NCI-H446 treated with DMSO at 0.1 percent for 48 hours (cell line): ENCODE measurements around the gene COLGALT1.
"Not testable (repeated sequence)": the region's sequence is repeated elsewhere in the genome, so short reads cannot be mapped to it uniquely, and the experiment has no call there.

Experiments
- DNase-seq: peaks from one replicate; lab custom pipeline; 2025; lab: John Stamatoyannopoulos, UW

The COLGALT1 gene

DNA sequence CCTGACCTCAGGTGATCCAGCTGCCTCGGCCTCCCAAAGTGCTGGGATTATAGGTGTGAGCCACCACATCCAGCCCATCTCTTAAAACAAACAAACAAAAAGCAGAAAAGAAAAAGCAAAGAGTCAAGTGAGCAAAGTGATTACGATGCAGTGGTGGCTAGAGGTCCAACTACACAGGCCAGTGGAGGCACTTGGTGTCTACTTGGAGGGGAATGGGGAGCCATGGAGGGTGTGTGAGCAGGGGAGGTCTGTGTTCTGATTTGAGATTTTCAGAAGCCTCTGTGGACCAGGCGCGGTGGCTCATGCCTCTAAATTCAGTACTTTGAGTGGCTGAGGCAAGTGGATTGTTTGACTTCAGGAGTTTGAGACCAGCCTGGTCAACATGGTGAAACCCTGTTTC is 6.6 kb downstream of the COLGALT1 start:
- DNase-seq: no peak

DNA sequence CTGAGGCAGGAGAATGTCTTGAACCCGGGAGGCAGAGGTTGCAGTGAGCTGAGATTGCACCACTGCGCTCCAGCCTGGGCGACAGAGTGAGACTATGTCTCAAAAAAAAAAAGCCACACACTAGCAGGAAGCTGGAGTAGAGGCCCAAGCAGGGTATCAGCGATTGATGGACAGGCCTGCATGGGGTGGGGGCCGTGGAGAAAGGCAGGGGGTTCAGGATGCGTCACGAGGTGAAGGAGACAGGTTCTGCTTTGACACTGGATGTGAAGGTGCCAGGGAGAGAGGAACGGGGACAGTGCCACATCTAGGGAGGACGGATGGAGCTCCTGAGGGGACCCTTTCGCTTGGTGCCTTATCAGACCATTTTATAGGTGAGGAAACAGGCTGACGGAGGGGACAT is 7.1 kb downstream of the COLGALT1 start:
- DNase-seq: no peak

DNA sequence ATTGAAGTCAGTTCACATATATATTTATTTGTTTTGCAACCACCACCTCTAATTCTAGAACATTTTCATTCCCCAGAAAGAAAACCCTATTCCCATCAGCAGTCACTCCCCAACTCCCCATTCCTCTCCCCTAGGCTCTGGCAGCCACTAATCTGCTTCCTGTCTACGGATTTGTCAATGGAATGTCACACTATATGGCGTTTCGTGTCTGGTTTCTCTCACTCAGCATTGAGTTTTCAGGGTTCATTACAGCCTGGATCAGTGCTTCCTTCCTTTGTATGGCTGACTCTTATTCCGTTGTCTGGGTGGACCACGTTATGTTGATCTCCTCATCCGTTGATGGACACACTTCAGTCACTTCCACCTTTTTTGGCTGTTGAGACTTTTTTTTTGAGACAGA is 9.3 kb downstream of the COLGALT1 start:
- no peak for DNase-seq

DNA sequence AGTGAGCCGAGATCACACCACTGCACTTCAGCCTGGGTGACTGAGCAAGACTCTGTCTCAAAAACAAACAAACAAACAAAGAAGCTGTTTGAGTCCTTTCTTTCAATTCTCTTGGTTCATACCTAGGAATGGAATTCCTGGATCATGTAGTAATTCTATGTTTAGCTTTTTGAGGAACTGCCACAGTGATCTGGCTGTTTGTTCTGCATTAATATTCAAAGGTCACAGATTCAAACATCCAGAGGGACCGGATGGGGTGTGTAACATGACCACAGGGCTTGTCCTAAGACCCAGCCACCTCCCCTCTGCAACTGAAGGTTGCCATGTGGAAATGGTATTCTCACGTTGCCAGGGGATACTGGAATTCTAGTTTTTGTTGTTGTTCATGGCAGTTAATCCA is 10.2 kb downstream of the COLGALT1 start:
- DNase-seq: no peak

DNA sequence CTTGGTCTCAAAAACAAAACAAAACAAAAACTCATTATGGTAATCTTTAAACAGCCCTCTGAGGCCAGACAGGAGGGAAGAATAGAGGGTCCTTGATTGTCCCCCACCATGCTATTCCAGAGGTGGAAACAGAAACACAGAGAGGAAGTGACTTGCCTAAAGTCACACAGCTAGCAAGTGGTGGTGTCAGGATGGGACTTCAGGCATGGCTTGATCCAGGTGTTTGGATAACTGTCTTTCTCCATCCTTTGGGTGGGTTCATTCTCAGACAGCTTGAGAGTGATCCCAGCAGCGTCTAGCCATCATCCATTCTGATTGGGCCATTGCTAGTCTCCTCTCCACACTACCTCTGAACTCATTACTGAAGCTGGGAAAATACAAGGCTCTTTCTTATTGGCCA is 12.5 kb downstream of the COLGALT1 start:
- DNase-seq: no peak

DNA sequence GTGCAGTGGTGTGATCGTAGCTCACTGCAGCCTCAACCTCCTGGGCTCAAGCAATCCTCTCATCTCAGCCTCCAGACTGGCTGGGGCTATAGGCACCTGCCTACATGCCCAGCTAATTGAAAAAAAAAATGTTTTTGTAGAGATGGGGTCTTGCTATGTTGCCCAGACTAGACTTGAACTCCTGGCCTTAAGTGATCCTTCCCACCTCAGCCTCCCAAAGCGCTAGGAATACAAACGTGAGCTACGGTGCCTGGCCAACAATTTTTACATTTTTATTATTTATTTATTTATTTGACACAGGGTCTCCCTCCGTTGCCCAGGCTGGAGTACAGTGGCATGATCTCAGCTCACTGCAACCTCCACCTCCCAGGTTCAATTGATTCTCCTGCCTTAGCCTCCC is 14.8 kb downstream of the COLGALT1 start:
- not testable (repeated sequence) for DNase-seq

DNA sequence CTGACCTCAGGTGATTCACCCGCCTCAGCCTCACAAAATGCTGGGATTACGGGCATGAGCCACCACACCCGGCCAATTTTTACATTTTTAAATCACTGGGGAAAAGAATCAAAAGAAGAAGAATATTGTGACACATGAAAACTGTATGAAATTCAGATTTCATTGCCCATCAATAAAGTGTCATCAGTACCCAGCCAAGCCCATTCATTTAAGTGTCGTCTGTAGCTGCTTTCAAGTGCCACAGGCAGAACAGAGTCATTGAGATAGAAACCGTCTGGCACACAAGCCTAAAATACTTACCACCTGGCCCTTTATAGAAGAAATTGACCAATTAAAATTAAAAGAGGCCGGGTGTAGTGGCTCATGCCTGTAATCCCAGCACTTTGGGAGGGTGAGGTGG is 15.3 kb downstream of the COLGALT1 start:
- no peak for DNase-seq

DNA sequence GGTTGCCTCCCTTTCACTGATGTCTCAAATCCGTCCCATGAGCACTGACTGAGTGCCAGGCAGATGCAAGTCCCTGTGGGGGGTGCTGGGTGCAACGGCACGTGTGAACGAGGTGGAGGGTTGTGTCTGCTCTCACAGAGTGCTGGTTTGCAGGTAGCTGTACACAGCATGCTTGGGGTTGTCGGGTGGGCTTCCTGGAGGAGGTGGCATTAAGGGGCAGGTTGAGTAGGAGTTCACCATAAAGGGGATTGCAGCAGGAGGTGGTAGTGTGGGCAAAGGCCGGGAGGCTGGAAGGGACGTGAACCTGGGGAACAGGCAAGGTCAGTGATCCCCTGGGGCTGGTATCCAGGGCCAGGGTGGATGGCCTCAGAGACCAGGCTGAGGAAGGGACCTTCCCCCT is 17.2 kb downstream of the COLGALT1 start:
- DNase-seq: no peak

DNA sequence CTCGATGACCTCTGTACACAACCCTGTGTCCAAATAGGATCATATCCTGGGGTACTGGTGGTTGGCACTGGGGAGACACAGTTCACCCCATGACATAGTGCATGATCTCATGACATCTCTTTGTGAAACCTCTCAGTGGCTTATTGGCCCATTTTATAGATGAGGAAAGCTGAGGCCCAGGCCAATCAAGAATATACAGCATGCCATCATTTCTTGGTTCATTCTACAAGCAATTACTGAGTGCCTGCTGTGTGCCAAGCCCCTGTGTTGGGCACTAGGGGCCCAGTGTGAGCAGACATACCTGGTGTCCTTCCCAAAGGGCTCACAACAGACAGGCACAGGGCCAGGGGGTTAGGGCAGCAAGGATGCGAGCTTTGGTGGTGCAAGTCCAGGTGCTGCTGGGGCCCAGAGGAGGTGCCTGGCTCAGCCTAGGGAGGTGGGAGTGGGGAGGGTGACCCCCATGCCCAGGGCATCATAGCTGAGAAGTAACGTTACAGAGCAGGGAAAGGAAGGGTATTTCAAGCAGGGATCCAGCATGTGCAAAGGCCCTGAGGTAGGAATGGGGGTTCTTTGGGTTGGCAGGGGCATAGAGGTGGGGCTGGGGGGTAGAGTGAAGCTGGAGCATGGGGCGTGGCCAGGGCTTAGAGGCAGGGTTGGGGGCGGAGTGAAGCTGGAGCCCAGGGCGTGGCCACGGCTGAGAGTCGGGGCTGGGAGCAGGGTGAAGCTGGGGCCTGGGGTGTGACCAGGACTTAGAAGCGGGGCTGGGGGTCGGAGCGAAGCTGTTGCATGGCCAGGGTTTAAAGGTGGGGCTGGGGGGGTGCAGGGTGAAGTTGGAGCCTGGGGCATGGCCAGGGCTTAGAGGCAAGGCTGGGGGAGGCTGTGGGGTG is 20.7 kb downstream of the COLGALT1 start:
- no peak for DNase-seq

DNA sequence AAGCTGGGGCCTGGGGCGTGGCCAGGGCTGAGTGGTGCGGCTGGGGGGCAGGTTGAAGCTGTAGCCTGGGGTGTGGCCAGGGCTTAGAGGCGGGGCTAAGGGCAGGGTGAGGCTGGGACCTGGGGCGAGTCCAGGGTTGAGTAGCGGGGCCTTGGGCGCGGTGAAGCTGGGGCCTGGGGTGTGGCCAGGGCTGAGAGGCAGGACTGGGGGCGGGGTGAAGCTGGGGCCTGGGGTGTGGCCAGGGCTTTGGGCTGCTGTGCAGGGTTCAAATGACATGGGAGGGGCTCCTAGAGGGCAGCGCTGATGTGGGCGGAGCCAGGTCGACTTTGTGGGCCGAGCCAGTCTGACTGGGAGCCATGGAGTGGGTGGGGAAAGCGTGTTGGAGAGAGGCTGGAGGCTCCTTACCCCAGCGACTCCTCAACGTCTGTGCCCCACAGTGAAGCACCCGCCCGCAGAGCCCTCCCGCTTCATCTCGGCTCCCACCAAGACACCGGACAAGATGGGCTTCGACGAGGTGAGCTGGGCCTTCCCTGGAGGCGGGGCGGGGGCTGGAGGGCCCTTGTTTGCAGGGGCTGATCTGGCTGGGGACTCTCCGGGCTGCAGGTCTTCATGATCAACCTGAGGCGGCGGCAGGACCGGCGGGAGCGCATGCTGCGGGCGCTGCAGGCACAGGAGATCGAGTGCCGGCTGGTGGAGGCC is 21.5 kb downstream of the COLGALT1 start:
- DNase-seq: no peak

DNA sequence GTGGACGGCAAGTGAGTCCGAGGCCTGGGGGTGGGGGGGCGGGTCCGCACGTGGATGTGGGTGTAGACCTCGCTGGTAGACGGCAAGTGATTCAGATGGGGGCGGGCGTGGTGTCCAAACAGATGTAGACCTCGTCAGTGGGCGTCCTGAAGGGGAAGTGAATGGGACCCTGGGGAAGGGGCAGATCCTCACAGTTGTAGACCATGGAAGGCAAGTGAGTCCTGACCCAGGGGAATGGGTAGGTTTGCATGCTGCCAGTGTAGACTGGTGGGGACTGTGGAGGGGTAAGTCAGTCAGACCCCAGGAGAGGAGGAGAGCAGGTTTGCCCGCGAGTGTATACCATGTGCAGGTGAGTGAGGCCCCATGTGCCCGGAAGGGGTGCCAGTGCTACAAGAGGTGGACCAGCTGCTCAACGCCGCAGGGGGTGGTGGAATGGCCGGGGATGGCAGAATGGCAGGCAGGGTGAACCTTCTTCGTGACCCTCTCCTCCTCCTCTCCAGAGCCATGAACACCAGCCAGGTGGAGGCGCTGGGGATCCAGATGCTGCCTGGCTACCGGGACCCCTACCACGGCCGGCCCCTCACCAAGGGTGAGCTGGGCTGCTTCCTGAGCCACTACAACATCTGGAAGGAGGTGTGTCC is 22.1 kb downstream of the COLGALT1 start:
- DNase-seq: no peak

DNA sequence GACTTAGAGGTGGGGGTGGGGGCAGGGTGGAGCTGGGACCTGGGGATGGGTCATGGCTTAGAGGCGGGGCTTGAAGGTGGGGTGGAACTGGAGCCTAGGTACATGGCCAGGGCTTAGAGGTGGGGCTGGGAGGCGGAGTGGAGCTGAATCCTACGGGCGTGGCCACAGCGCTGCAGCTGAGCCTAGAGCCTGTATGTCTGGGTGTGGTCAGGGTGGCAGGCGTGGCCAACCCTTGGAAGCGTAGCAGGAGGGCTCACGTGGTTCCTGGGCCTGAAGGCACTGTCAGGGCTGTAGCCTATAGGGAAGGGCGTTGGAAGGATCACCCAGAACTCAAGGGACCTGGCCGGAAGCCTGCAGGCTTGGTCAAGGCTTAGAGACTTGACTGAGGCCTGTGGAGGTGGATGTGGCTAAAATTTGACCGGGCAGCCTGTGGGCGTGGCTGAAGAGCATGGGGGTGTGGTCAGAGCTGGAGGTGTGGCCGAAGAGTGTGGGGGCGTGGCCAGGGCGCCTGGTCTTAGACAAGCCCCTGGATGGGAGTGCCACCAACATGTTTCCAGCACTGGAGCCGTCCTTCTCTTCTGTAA is 24.3 kb downstream of the COLGALT1 start:
- no peak for DNase-seq

DNA sequence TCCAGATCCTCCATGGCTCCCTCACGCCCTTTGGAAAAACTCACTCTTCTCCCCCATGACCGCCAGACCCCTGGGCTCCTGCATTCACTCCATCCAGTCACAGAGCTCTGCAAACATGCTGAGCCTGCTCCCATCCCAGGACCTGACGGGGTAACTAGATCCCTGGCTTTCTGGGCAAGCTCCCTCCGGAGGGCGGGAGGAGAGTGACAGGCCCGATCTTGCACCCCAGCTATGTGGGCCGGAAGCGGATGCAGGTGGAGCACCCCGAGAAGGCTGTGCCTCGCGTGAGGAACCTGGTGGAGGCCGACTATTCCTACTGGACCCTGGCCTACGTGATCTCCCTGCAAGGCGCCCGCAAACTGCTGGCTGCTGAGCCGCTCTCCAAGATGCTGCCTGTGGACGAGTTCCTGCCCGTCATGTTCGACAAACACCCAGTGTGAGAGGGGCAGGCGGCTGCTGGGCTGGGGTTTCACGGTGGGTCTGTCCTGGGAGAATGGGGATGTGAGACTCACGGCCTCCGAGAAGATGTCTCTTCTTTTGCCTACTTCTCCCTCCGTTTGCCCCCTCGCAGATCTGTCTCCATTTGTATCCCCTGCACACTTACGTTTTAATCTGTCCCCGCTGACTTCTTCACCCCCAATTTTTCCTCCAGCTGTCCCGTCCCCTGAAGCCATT is 25.2 kb downstream of the COLGALT1 start:
- no peak for DNase-seq

DNA sequence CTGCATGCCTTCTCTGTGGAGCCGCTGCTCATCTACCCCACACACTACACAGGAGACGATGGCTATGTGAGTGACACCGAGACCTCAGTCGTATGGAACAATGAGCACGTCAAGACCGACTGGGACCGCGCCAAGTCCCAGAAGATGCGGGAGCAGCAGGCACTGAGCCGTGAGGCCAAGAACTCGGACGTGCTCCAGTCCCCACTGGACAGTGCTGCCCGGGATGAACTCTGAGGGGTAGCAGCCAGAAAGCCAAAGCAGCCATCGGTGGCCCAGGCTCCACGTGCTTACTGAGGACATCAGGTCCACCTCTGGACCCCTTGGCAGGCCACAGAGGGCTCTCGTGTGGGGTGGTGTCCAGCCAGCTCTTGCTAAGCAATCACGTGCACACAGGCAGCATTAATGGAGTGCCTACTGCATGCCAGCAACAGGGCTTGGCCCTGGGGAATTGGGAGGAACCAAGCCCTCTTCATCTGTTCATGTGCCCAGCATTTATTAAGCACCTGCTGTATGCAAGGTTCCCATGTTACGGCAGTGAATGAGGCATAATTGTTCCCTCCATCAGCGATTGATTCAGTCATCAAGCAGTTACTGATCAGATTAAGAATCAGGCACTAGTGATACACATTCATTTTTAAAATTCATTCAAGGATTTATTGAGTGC is 25.9 kb downstream of the COLGALT1 start:
- DNase-seq: no peak

DNA sequence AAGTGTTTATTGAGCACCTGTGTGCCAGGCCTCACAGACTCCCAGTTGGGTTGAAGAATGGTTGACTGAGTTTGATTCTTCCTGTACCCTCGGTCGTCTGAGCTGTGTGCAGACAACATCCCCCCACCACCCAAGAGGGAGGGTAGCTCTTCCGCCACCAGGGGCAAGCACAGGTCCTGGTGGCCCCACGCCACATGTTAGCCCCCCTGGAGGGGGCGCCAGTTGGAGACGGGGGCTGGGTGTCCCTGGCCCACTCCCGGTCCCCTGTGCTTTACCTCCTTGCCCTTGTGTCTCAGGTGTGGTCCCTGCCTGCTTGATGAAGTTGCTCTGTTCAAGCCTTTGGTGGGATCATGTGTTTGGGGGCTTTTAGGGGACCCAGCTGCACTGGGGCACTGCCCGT is 27.2 kb downstream of the COLGALT1 start:
- no peak for DNase-seq

DNA sequence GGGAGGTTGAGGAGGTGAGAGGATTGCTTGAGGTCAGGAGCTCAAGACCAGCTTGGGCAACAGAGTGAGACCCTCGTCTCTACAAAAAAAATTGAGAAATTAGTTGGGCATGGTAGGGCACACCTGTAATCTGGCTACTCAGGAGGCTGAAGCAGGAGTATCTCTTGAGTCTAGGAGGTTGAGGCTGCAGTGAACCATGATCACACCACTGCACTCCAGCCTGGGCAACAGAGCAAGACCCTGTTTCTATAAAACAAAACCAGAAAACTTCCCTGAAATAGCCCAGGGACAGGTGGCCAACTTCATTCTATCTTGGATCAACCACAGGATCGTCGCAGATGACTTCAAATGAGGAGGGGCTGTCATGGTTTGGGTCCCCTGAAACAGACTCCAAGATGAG is 28.7 kb downstream of the COLGALT1 start:
- no peak for DNase-seq

DNA sequence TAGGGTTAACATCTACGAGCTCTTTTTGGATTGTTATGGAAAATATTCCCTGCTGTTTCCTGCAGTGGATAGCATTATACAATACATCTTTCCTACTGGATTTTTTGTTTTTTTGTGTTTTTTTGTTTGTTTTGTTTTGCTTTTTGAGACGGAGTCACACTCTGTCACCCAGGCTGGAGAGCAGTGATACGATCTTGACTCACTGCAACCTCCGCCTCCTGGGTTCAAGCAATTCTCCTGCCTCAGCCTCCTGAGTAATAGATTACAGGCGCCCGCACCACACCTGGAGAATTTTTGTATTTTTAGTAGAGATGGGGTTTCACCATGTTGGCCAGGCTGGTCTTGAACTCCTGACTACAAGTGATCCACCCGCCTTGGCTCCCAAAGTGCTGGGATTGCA is 29.9 kb downstream of the COLGALT1 start:
- not testable (repeated sequence) for DNase-seq

DNA sequence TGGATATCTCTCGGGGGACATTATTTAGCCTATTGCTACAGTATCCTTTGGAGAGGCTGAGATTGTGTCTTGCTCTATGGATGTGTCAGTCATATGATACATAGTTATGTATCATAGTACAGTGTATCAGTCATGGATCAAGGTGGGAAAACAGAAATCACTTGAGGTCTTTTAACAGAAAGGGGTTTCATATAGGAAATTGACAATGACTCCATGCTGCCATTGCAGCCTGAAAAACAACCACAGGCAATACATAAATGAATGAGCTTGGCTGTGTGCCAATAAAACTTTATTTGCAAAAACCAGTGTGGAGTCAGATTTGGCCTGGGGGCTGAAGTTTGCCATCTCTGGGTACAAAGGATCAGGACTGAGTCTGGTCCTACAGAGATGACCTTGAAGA is 35.4 kb downstream of the COLGALT1 start:
- no peak for DNase-seq

DNA sequence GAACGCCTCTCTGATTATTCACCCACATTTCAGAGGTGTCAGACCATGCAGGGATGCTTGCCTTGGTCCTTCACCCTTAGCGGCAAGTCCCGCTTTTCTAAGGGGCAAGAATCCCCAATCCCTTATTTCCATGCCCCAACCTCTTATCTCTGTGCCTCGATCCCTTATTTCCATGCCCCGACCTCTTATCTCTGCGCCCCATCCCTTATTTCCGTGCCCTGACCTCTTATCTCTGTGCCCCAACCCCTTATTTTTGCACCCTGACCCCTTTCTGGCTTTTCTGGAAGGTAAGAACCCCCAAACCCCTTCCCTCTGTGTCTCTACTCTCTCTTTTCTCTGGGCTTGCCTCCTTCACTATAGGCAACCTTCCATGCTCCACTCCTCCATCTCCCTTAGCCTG is 38.8 kb downstream of the COLGALT1 start:
- not testable (repeated sequence) for DNase-seq

DNA sequence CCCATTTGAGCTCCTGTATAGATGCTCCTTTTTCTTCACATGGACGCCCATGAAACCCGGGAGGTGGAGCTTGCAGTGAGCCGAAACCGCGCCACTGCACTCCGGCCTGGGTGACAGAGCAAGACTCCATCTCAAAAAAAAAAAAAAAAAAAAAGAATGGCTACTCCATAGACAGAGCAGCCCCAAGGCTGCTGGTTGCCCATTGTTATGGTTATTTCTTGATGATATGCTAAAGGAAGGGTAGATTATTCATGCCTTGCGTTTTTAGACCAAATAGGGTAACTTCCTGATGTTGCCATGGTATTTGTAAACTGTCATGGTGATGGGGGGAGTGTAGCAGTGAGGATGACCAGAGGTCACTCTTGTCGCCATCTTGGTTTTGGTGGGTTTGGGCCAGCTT is 42.6 kb downstream of the COLGALT1 start:
- not testable (repeated sequence) for DNase-seq

DNA sequence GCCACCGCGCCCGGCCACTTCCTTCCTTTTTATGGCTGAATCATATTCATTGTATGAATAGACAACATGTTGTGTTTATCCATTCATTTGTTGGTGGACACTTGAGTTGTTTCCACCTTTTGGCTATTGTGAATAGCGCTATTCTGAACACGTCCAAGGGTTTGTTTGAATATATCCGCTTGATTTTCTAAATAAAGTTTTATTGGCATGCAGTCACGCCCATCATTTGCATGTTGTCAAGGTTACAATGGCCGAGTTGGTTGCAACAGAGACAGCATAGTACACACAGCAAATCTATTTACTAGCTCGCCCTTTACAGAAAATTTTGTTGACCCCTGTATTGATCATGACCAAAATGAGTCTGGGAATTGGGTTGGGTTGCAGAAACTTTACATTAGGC is 43.5 kb downstream of the COLGALT1 start:
- DNase-seq: no peak

DNA sequence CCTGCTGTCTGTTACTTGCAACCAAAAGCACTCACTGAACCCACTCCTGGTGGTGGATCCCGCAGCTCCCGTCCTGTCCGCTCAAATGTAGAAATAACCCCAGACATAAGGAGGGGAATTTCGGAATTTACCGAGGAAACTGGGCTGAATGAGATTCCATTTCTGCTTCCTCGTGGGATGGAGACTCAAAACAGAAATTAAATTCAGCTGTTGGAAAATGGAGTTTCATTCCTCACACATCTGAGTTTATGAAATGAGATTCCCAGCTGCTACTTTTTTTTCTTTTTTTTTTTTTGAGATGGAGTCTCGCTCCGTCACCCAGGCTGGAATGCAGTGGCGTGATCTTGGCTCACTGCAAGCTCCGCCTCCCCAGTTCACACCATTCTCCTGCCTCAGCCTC is 44.3 kb downstream of the COLGALT1 start:
- DNase-seq: no peak
